ENCODE data around the gene TPRN.

GRCh38 chr9:137180491-137180890 is 20.1 kb downstream of the TPRN start:
- TF ChIP-seq, protein P1, sequence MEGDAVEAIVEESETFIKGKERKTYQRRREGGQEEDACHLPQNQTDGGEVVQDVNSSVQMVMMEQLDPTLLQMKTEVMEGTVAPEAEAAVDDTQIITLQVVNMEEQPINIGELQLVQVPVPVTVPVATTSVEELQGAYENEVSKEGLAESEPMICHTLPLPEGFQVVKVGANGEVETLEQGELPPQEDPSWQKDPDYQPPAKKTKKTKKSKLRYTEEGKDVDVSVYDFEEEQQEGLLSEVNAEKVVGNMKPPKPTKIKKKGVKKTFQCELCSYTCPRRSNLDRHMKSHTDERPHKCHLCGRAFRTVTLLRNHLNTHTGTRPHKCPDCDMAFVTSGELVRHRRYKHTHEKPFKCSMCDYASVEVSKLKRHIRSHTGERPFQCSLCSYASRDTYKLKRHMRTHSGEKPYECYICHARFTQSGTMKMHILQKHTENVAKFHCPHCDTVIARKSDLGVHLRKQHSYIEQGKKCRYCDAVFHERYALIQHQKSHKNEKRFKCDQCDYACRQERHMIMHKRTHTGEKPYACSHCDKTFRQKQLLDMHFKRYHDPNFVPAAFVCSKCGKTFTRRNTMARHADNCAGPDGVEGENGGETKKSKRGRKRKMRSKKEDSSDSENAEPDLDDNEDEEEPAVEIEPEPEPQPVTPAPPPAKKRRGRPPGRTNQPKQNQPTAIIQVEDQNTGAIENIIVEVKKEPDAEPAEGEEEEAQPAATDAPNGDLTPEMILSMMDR (IDR thresholded peaks at IDR 0.05): no peak
- no peak for TF ChIP-seq POLR2A (IDR thresholded peaks at IDR 0.05)
